SKM-1 (cell line): ENCODE data around the gene TRAPPC12.

Experiments used
- DNase-seq: peaks from one replicate; lab custom pipeline; 2025; ENCODE audit not compliant: unreplicated experiment; lab: John Stamatoyannopoulos, UW

The TRAPPC12 gene

GRCh38 chr2:3465844-3466481 is 86.5 kb downstream of the TRAPPC12 start:
- no peak for DNase-seq

GRCh38 chr2:3466482-3466863 is 87.0 kb downstream of the TRAPPC12 start:
- DNase-seq = no peak

GRCh38 chr2:3466966-3467365 is 87.5 kb downstream of the TRAPPC12 start:
- DNase-seq = no peak

GRCh38 chr2:3467654-3468053 is 88.2 kb downstream of the TRAPPC12 start:
- DNase-seq = no peak

- DNase-seq = no peak
These were observed 88.9 kb downstream of the TRAPPC12 start for GRCh38 chr2:3468296-3468988.

- DNase-seq = no peak
These were observed 90.0 kb downstream of the TRAPPC12 start for GRCh38 chr2:3469486-3469885.

- DNase-seq = no peak
These were observed 90.7 kb downstream of the TRAPPC12 start for GRCh38 chr2:3470166-3470651.

- DNase-seq = no peak
These were observed 91.6 kb downstream of the TRAPPC12 start for GRCh38 chr2:3470856-3471737.

- DNase-seq = no peak
These were observed 92.8 kb downstream of the TRAPPC12 start for GRCh38 chr2:3472296-3472695.

GRCh38 chr2:3472966-3473365 is 93.5 kb downstream of the TRAPPC12 start:
- no peak for DNase-seq

GRCh38 chr2:3475771-3476170 is 96.3 kb downstream of the TRAPPC12 start:
- no peak for DNase-seq

- no peak for DNase-seq
These were observed 97.0 kb downstream of the TRAPPC12 start for GRCh38 chr2:3476321-3476984.

GRCh38 chr2:3476985-3477327 is 97.5 kb downstream of the TRAPPC12 start:
- no peak for DNase-seq

- DNase-seq = no peak
These were observed 99.4 kb downstream of the TRAPPC12 start for GRCh38 chr2:3478846-3479385.

GRCh38 chr2:3479430-3480320 is 100.2 kb downstream of the TRAPPC12 start:
- no peak for DNase-seq

- DNase-seq = no peak
These were observed 101.0 kb downstream of the TRAPPC12 start for GRCh38 chr2:3480352-3481010.

- DNase-seq = no peak
These were observed 101.5 kb downstream of the TRAPPC12 start for GRCh38 chr2:3481011-3481400.

- no peak for DNase-seq
These were observed 102.4 kb downstream of the TRAPPC12 start for GRCh38 chr2:3481736-3482362.

GRCh38 chr2:3482363-3482821 is 102.9 kb downstream of the TRAPPC12 start:
- no peak for DNase-seq
